Measurements from ENCODE around the gene ARSK. TPM values are rescaled to one million over a fixed set of nuclear protein-coding genes. Genes with fewer than 3 reads are reported as not detected.

Gene ARSK, protein sequence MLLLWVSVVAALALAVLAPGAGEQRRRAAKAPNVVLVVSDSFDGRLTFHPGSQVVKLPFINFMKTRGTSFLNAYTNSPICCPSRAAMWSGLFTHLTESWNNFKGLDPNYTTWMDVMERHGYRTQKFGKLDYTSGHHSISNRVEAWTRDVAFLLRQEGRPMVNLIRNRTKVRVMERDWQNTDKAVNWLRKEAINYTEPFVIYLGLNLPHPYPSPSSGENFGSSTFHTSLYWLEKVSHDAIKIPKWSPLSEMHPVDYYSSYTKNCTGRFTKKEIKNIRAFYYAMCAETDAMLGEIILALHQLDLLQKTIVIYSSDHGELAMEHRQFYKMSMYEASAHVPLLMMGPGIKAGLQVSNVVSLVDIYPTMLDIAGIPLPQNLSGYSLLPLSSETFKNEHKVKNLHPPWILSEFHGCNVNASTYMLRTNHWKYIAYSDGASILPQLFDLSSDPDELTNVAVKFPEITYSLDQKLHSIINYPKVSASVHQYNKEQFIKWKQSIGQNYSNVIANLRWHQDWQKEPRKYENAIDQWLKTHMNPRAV
- total RNA-seq = 11.1 and 14.9 TPM in 2 replicates

DNA sequence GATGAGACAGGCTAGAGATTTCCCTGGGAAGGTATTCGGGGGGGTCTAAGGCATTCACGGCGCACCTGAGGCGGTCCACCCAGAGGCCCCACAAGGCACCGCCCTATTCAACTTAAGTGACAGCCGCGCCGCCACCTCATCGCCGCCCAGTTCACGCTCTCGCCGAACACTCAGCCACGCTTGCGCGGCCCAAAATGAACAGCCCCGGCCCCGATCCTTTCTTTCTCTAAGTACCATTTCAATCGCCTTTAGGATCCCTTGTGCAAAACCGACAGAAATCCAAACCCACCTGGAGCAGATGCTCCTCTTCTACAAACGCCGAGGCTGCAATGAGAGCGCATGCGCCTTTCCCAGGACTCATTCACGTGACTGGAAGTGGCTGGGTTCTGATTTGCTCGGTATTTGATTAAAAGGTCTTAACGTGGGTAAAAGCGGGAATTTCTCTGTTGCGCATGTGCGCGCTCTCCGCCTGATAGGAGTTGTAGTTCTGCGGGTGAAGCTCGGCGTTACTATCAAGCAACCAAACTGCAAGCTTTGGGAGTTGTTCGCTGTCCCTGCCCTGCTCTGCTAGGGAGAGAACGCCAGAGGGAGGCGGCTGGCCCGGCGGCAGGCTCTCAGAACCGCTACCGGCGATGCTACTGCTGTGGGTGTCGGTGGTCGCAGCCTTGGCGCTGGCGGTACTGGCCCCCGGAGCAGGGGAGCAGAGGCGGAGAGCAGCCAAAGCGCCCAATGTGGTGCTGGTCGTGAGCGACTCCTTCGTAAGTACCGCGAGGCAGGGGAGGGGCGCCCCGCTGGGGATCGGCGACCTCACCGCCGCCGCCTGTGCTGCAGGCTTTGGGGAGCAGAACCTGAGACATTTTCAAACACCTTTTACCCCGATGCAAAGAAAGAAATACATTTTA lies at the start of gene ARSK, which contains the start of gene SKIC3:
TSS of gene ARSK (plus strand) at position 455 of the 902 bp plus-strand sequence. CDS start at position 633, 178 bp downstream.
TSS of gene SKIC3 (minus strand) at position 331 of the 902 bp plus-strand sequence. CDS start 7,827 bp downstream, outside the sequence.

DNA sequence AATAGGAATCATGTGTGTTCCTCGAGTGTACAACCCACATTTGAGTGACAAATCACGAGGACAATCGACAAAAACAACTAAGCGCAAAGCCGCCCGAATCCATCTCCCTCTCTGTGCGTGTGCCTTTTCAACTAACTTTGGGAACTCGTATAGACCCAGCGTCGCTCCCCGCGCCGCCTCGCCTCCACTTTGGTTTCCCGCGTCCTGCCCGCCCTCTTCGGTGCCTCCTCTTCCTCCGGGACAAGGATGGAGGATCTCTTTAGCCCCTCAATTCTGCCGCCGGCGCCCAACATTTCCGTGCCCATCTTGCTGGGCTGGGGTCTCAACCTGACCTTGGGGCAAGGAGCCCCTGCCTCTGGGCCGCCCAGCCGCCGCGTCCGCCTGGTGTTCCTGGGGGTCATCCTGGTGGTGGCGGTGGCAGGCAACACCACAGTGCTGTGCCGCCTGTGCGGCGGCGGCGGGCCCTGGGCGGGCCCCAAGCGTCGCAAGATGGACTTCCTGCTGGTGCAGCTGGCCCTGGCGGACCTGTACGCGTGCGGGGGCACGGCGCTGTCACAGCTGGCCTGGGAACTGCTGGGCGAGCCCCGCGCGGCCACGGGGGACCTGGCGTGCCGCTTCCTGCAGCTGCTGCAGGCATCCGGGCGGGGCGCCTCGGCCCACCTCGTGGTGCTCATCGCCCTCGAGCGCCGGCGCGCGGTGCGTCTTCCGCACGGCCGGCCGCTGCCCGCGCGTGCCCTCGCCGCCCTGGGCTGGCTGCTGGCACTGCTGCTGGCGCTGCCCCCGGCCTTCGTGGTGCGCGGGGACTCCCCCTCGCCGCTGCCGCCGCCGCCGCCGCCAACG lies 65.3 kb downstream of the ARSK start, which contains the start of gene GPR150:
TSS of gene GPR150 (plus strand) at position 58 of the 840 bp plus-strand sequence. CDS start at position 247, 189 bp downstream.

DNA sequence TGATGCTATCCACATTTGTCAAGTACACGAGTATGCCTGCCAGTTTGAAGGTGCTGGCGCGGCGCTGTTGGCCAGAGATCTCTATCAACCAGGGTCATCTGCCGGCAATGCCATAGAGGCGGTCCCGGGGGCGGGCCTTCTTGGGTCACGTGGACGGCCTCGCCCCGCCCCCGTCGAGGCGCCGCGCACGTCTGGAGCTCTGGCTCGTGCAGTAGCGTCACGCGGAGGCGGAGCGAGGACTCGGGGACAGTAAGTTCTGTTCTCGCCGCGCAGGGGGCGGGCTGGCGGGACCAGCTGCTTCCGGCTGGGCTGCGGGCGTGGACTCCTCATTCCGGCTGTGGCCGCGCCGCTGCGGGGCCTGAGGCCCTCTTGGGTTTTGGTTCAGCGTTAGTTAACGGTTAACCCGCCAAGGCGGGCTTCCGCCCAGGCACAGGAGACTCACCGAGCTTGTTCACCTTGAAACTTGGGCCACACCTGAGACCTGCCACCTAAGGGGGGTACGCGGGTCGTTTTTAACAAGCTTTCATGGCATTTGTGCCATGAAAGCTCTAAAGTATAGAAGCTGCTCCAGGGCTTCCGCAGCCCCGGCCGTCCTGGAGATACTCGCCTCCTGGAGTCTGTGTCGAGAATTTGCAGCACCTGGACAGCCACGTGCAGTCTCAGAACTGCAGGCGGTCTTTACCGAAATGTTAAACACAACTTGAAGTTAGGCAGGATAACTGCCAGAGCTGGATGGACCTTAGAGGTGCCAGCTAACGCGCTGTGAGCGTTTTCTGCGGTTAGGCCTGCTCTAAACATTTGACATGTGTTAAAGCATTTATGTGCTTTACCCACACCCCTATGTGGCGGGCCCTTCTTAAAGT lies 91.9 kb downstream of the ARSK start, which contains the start of gene RFESD:
TSS of gene RFESD (plus strand) at position 209 of the 863 bp plus-strand sequence. CDS start 5,495 bp downstream, outside the sequence.

Other genes with a start within 250 kb of the ARSK start
- not detected in 2 replicates for gene FAM81B, start 163.7 kb upstream of the ARSK start, total RNA-seq
- gene SKIC3, start 124 bp upstream of the ARSK start, total RNA-seq = 36.7 and 45.3 TPM in 2 replicates
- gene GPR150, start 65.0 kb downstream of the ARSK start, total RNA-seq = 0.80 and 1.0 TPM in 2 replicates
- gene RFESD, start 91.7 kb downstream of the ARSK start, total RNA-seq = 1.3 and 7.1 TPM in 2 replicates
- gene SPATA9, start 127.9 kb downstream of the ARSK start, total RNA-seq = not detected in 2 replicates
- gene RHOBTB3, start 176.2 kb downstream of the ARSK start, total RNA-seq = 117 and 224 TPM in 2 replicates